Measurements from ENCODE around the gene ZAP70.

DNA sequence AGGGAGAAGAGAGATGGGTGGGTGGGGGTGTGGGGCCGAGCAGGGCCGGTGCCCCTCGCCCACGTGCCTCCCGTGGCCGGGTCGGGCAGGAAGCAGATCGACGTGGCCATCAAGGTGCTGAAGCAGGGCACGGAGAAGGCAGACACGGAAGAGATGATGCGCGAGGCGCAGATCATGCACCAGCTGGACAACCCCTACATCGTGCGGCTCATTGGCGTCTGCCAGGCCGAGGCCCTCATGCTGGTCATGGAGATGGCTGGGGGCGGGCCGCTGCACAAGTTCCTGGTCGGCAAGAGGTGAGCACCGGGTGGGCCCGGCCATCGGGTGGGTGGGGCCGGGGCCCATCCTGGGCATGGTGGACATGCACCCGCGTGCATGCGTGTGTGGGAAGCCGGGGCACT, 21.8 kb downstream of the ZAP70 start:
- TF ChIP-seq POLR2AphosphoS5 (IDR thresholded peaks at IDR 0.05; ENCODE audit: borderline replicate concordance, low read depth, low read length): no peak
- no peak for TF ChIP-seq EZH2 (IDR thresholded peaks at IDR 0.05)
- TF ChIP-seq FOXP2 (optimal IDR thresholded peaks at IDR 0.05; ENCODE audit: control extremely low read depth, extremely low read length, insufficient read depth): no peak

Data from SK-N-MC (cell line).